K562 (cell line): ENCODE results near the gene PPP1R16B. TPM values are rescaled to one million over a fixed set of nuclear protein-coding genes. Genes with fewer than 3 reads are reported as not detected.

ENCODE experiments used
- CEBPB ChIP-seq: fragments of 450-650 bp; IDR thresholded peaks from 2 replicates; pipeline ENCODE4 v1.6.1; 2016; ENCODE audit warnings: missing genetic modification characterization, missing compliant biosample characterization
- DIDO1 ChIP-seq: fragments of 450-650 bp; IDR thresholded peaks from 2 replicates; pipeline ENCODE4 v1.6.1; 2016; ENCODE audit warnings: low read depth, missing biosample characterization, missing genetic modification characterization
- ESRRA ChIP-seq: fragments of 450-650 bp; IDR thresholded peaks from 2 replicates; pipeline ENCODE4 v1.6.1; 2014; ENCODE audit warnings: low read depth, mild to moderate bottlenecking, moderate library complexity, borderline replicate concordance
- FOXP4 ChIP-seq: sonication (generic); formaldehyde crosslinking; IDR thresholded peaks from 2 replicates; pipeline ENCODE4 v1.8.0; 2022; ENCODE audit warnings: mild to moderate bottlenecking, missing genetic modification reagents, borderline replicate concordance
- HNRNPH1 ChIP-seq: fragments of 200-400 bp; formaldehyde crosslinking; optimal IDR thresholded peaks from 2 replicates; pipeline ENCODE3; 2017; ENCODE audit warnings: low read depth, mild to moderate bottlenecking, low read length, moderate library complexity
- MCM2 ChIP-seq: fragments of 450-650 bp; IDR thresholded peaks from 2 replicates; pipeline ENCODE4 v1.6.1; 2017; ENCODE audit warnings: low read depth, mild to moderate bottlenecking
- MECOM ChIP-seq: fragments of 250-450 bp; sonication (Bioruptor Pico); IDR thresholded peaks from 2 replicates; pipeline ENCODE4 v1.8.0; 2022; ENCODE audit warnings: inconsistent platforms
- MTA1 ChIP-seq: fragments of 450-650 bp; IDR thresholded peaks from 2 replicates; pipeline ENCODE4 v1.6.1; 2017; ENCODE audit warnings: borderline replicate concordance
- MYNN ChIP-seq, 2 experiments: sonication (generic); formaldehyde crosslinking in 1 of 2; IDR thresholded peaks; 2 replicates each; pipeline versions ENCODE4 v1.5.0 to v1.6.1; 2016 to 2020; ENCODE audit warnings: antibody characterized with exemption in 1 of 2, missing genetic modification reagents in 1 of 2
- RBBP5 ChIP-seq: fragments of 200-600 bp; sonication (generic); IDR thresholded peaks from 2 replicates; pipeline ENCODE4 v1.6.1; 2012; ENCODE audit warnings: borderline replicate concordance, mild to moderate bottlenecking, low read length, control low read depth, inconsistent platforms; ENCODE audit not compliant: insufficient read depth, poor library complexity, severe bottlenecking
- SP2 ChIP-seq: IDR thresholded peaks from 2 replicates; pipeline ENCODE4 v1.6.1; 2011; ENCODE audit warnings: mild to moderate bottlenecking, low read depth, low read length, moderate library complexity; ENCODE audit not compliant: poor library complexity, severe bottlenecking; ENCODE audit errors: extremely low read depth
- TRIM25 ChIP-seq: fragments of 450-650 bp; IDR thresholded peaks from 2 replicates; pipeline ENCODE4 v1.7.0; 2016; ENCODE audit warnings: borderline replicate concordance
- ZC3H4 ChIP-seq: sonication (generic); formaldehyde crosslinking; IDR thresholded peaks from 2 replicates; pipeline ENCODE4 v1.9.0; 2021; ENCODE audit warnings: missing genetic modification reagents, borderline replicate concordance
- ZNF140 ChIP-seq: fragments of 250-450 bp; sonication (Bioruptor Pico); IDR thresholded peaks from 2 replicates; pipeline ENCODE4 v1.8.0; 2021; ENCODE audit warnings: moderate library complexity, mild to moderate bottlenecking, inconsistent platforms
- ZNF512 ChIP-seq: IDR thresholded peaks from 2 replicates; pipeline ENCODE4 v1.6.1; 2016; ENCODE audit warnings: missing genetic modification characterization, missing compliant biosample characterization
- ZNF609 ChIP-seq: sonication (generic); formaldehyde crosslinking; IDR thresholded peaks from 2 replicates; pipeline ENCODE4 v1.8.1; 2023; ENCODE audit warnings: missing genetic modification reagents, mild to moderate bottlenecking, borderline replicate concordance
- ZNF79 ChIP-seq: fragments of 250-450 bp; sonication (Bioruptor Pico); IDR thresholded peaks from 2 replicates; pipeline ENCODE4 v1.4.0; 2020; ENCODE audit warnings: low read depth, mild to moderate bottlenecking, moderate library complexity
- polyA plus RNA-seq, 8 experiments: library from polyadenylated mRNA; depleted of rRNA in 4 of 8; stranded (reverse) in 5 of 8; unstranded in 3 of 8; fragments of >200 nt; fragmentation: Nextera tagmentation in 2 of 8; fragmentation: Illumina TruSeq in 1 of 8; extraction: Ambion mirVana in 2 of 8; extraction: Trizol in 1 of 8; gene quantifications; 2 replicates each; pipeline versions ENCODE4 v1.2.1 to v1.2.3, GENCODE V29; 2011 to 2014; ENCODE audit warnings: inconsistent platforms in 1 of 8, missing spikeins in 1 of 8
- total RNA-seq, 7 experiments: library from RNA; depleted of rRNA in 6 of 7; stranded (reverse); fragments of >200 nt in 6 of 7; fragmentation: Illumina TruSeq in 2 of 7; extraction: Trizol in 2 of 7; gene quantifications; 2 replicates each; pipeline versions ENCODE4 v1.2.1 to v1.2.3, GENCODE V29; 2011 to 2021; ENCODE audit warnings: low replicate concordance in 1 of 7

Gene PPP1R16B
- total and polyA plus RNA-seq, 9 of the 15 experiments (the other 6 are each of a cell fraction or from before 2014, with no cell fraction given), result 1.5 to 11.5 (median 6.8) TPM

GRCh38 chr20:38947931-38948362 lies 142.4 kb downstream of the PPP1R16B start (continued):
- no peak for TF ChIP-seq ZNF512 (tag)
- TF ChIP-seq MTA1, result peak; percentile 76; the same call in 1 of the 2 replicates
- TF ChIP-seq ZC3H4 (CRISPR knock-in tag), result no peak
- no peak for TF ChIP-seq FOXP4 (CRISPR knock-in tag)
- no peak for TF ChIP-seq TRIM25
- no peak for TF ChIP-seq SP2
- TF ChIP-seq DIDO1 (tag), result no peak
- TF ChIP-seq RBBP5, result no peak
- TF ChIP-seq HNRNPH1, result no peak
- TF ChIP-seq MECOM (CRISPR knock-in tag), result peak; percentile 89
- 0 out of 2 replicates have a peak, but pooled peaks have one; percentile 6 for TF ChIP-seq CEBPB
- no peak for TF ChIP-seq ZNF79
- no peak for TF ChIP-seq MCM2
- TF ChIP-seq ZNF609, result 0 out of 2 replicates have a peak, but pooled peaks have one; percentile 82
- 0 out of 2 replicates have a peak, but pooled peaks have one; percentile 10 for TF ChIP-seq ESRRA
- TF ChIP-seq ZNF140, result no peak
- TF ChIP-seq MYNN (IDR thresholded peaks at IDR 0.05), result peak; percentile 94
- no peak for TF ChIP-seq MYNN (CRISPR knock-in tag; IDR thresholded peaks at IDR 0.05)
